Small intestine (tissue), 7 donors: ENCODE measurements around the gene CIART. TPM values are rescaled to one million over a fixed set of nuclear protein-coding genes. Genes with fewer than 3 reads are reported as not detected.
"Not testable (repeated sequence)": the region's sequence is repeated elsewhere in the genome, so short reads cannot be mapped to it uniquely, and the experiment has no call there.

Experiments
- DNase-seq, 2 donors: peaks; one replicate each; pipeline versions ENCODE4 v3.0.0 to v3.0.0-alpha.2; 2013
- FAIRE-seq: peaks from 2 replicates; lab custom pipeline; 2012; peaks lifted over from hg19 to GRCh38; lab: Jason Lieb, UNC
- H3K27ac ChIP-seq, 3 donors: one replicate each; pipeline ENCODE4 v1.5.1; 2013; ENCODE audit warnings: low read length in 2 of 3, mild to moderate bottlenecking in 2 of 3, control low read depth in 1 of 3, inconsistent platforms in 1 of 3, low read depth in 1 of 3, moderate library complexity in 1 of 3
- H3K27me3 ChIP-seq, 3 donors: one replicate each; pipeline ENCODE4 v1.6.1; 2013; ENCODE audit warnings: low read length in 3 of 3, inconsistent platforms in 1 of 3; ENCODE audit not compliant: control insufficient read depth in 3 of 3, insufficient read depth in 3 of 3
- H3K36me3 ChIP-seq, 3 donors: one replicate each; pipeline ENCODE4 v1.6.1; 2013; ENCODE audit warnings: low read length in 3 of 3, inconsistent platforms in 1 of 3, low read depth in 1 of 3, mild to moderate bottlenecking in 1 of 3, moderate library complexity in 1 of 3; ENCODE audit not compliant: control insufficient read depth in 3 of 3, insufficient read depth in 2 of 3
- H3K4me1 ChIP-seq, 3 donors: one replicate each; pipeline ENCODE4 v1.6.1; 2013; ENCODE audit warnings: low read length in 2 of 3, inconsistent platforms in 1 of 3, low read depth in 1 of 3, mild to moderate bottlenecking in 1 of 3, moderate library complexity in 1 of 3; ENCODE audit not compliant: control insufficient read depth in 3 of 3, insufficient read depth in 2 of 3
- H3K4me3 ChIP-seq, 3 donors: one replicate each; pipeline ENCODE4 v1.5.1; 2013; ENCODE audit warnings: low read length in 3 of 3, control low read depth in 1 of 3, inconsistent platforms in 1 of 3, low read depth in 1 of 3, mild to moderate bottlenecking in 1 of 3, moderate library complexity in 1 of 3
- H3K9me3 ChIP-seq, 2 donors: one replicate each; pipeline ENCODE4 v1.6.1; 2013; ENCODE audit warnings: low read depth in 1 of 2, low read length in 1 of 2; ENCODE audit not compliant: control insufficient read depth in 2 of 2, insufficient read depth in 1 of 2
- WGBS, 3 donors: extraction: QIAGEN DNeasy Blood & Tissue Kit; methylation state at CpG; one replicate each; pipeline ENCODE4 v1.1.7; 2013; 5-methylcytosine and 5-hydroxymethylcytosine counted together
- polyA plus RNA-seq, 4 donors: library from polyadenylated mRNA; stranded (reverse) in 3 of 4; unstranded in 1 of 4; fragments of 200-250 nt in 3 of 4; fragments of 120-200 nt in 1 of 4; gene quantifications; one replicate each; pipeline versions ENCODE4 v1.2.1 to v1.2.3, GENCODE V29; 2013
- donor health status: healthy with polysubstance abuse.
- donor health status: control.
- donor health status: control.
- donor health status: Bipolar disorder and iron deficiency.
- donor health status: healthy.

CIART gene
- polyA plus RNA-seq, 4 donors = 2.5 to 14.6 (median 5.5) TPM

DNA sequence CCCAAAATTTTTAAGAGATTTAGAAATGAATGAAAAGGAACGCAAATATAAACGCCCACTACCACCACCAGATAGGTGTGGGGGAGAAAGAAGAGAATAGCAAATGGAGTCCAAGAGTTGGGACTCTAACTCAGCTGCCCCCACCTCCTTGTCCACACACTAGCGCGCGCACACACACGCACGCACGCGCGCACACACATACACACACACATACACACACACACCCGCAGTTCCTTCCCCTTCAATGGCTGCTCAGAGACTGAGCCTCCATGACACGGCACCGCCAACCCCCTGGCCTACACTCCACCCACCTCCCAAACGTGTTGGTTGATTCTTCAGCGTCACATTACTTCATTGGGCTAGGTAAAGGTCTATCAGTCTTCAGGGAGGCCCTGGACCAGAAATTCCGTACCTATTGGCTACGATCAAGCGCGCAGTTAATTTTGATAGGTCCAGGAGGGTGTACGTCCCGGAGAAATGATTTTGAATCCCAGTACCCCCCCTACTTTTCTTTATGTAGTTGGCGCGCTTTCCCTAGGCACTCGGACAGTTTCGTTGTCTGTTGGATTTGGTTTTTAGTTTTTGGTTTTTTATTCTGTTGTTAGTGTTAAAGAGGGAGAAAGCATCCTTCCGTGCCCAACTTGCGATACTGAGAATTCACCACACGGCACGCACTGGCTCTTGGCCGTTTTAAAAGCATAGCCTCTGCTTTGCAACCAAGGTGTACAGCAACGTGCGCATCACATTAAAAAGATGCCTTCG is 46.3 kb upstream of the CIART start, which contains the start of gene ANP32E:
TSS of gene ANP32E (minus strand) at position 261 of the 762 bp plus-strand sequence. CDS start 326 bp downstream, outside the sequence.
- WGBS, 3 donors = 0 to 2% (median 0%) methylated on average over 33 of the region's 33 CpGs
- FAIRE-seq = no peak

GRCh38 chr1:150236614-150237100 is 45.7 kb upstream of the CIART start:
- peaks cover 0 to 3% (median 0%) of the 10 kb centered on the region in 3 donors for H3K27me3 ChIP-seq
- no peaks in the 10 kb centered on the region for H3K9me3 ChIP-seq
- 38 to 51% (median 47%) methylated on average over 10 of the region's 10 CpGs for WGBS, 3 donors
- peak overlapping the region; percentile 35 to 83 (median 44) for H3K4me3 ChIP-seq
- FAIRE-seq (no peak), DNase-seq (no peak)
- peaks cover 0 to 7% (median 0%) of the 10 kb centered on the region in 3 donors for H3K4me1 ChIP-seq
- H3K36me3 ChIP-seq = no peaks in the 10 kb centered on the region
- H3K27ac ChIP-seq = peak overlapping the region in 2 of 3 donors; percentile 9 to 61

More for the DNA sequence above, 46.3 kb upstream of the CIART start, which contains the start of gene ANP32E:
- H3K27ac ChIP-seq = peak within 1 kb of the TSS; percentile 87 to 96 (median 89)
- H3K9me3 ChIP-seq = no peaks in the 10 kb centered on the region
- peak within 1 kb of the TSS; percentile 83 to 93 (median 84) for H3K4me3 ChIP-seq
- peaks cover 0 to 7% (median 0%) of the 10 kb centered on the region in 3 donors for H3K4me1 ChIP-seq
- H3K27me3 ChIP-seq = peaks cover 0 to 3% (median 0%) of the 10 kb centered on the region in 3 donors
- peaks cover 0 to 3% (median 0%) of the 10 kb centered on the region in 3 donors for H3K36me3 ChIP-seq
- DNase-seq = peak; percentile 98 to 100

DNA sequence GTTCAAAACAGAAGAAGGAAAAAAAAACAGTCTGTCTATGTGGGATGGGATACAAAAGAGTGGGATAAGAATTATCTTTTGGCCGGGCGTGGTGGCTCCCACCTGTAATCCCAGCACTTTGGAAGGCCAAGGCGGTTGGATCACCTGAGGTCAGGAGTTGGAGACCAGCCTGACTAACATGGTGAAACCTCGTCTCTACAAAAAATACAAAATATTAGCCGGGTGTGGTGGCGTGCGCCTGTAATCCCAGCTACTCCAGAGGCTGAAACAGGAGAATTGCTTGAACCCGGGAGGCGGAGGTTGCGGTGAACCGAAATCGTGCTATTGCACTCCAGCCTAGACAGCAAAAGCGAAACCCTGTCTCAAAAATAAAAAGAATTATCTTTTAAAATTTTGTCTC is 45.2 kb upstream of the CIART start:
- FAIRE-seq = not testable (repeated sequence)
- 92 to 95% (median 94%) methylated on average over 13 of the region's 13 CpGs for WGBS, 3 donors

DNA sequence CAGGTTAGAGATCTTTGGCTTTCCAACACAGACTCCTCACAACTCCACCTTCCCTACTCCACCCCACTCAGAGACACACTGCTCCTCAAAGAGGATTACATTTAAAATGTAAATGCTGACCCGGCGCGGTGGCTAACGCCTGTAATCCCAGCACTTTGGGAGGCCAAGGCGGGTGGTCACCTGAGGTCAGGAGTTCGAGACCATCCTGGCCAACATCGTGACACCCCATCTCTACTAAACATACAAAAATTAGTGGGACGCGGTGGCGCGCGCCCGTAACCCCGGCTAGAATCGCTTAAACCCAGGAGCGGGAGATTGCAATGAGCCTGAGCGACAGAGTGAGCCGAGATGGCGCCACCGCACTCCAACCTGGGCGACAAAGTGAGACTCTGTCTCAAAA is 44.6 kb upstream of the CIART start:
- Histone ChIP-seq H3K27ac (no peak overlapping the region), H3K36me3 (no peaks in the 10 kb centered on the region), H3K4me1 (peaks cover 0 to 7% (median 0%) of the 10 kb centered on the region in 3 donors), H3K9me3 (no peaks in the 10 kb centered on the region), H3K27me3 (peaks cover 0 to 3% (median 0%) of the 10 kb centered on the region in 3 donors), H3K4me3 (no peak overlapping the region)
- FAIRE-seq (no peak), DNase-seq (no peak)
- 96 to 99% (median 97%) methylated on average over 21 of the region's 21 CpGs for WGBS, 3 donors

More for the DNA sequence above, 45.2 kb upstream of the CIART start:
- DNase-seq, H3K4me3 ChIP-seq, H3K27me3 ChIP-seq, H3K27ac ChIP-seq, H3K36me3 ChIP-seq, H3K9me3 ChIP-seq, H3K4me1 ChIP-seq: not testable (repeated sequence)

- FAIRE-seq = no peak
- no peak for DNase-seq
- 82 to 100% (median 90%) methylated on average over 3 of the region's 3 CpGs for WGBS, 3 donors
- H3K4me3 ChIP-seq = no peak overlapping the region
- no peaks in the 10 kb centered on the region for H3K9me3 ChIP-seq
- H3K27ac ChIP-seq = no peak overlapping the region
- peaks cover 0 to 3% (median 0%) of the 10 kb centered on the region in 3 donors for H3K27me3 ChIP-seq
- no peaks in the 10 kb centered on the region for H3K4me1 ChIP-seq
- H3K36me3 ChIP-seq = no peaks in the 10 kb centered on the region
These were observed 39.4 kb upstream of the CIART start for GRCh38 chr1:150243003-150243402.

DNA sequence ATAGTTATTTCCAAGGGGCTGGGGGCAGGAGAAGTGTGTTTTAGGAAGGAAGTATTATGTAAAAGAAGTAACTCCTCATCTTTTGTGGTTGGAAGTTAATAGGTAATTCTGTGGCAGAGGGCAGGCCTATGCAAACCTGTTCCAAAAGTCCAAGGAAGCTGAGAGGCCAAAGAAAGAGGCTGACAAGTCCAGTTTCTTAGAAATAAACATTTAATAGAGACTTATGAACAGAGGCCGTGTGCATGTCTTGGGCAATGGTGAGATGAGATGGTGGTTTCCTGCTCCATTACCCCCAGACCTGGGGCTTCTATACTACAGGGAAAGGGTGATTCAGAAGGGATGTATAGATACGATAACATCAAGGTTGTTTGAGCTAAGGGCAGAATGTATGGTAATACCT is 32.4 kb upstream of the CIART start:
- 76 to 82% (median 80%) methylated on average over 2 of the region's 2 CpGs for WGBS, 3 donors

GRCh38 chr1:150256198-150256553 is 26.2 kb upstream of the CIART start:
- 0 to 2% (median 0%) methylated on average over 1 of the region's 1 CpG for WGBS, 3 donors
- no peak for FAIRE-seq
- Histone ChIP-seq H3K27me3 (peaks cover 0 to 26% (median 0%) of the 10 kb centered on the region in 3 donors), H3K4me1 (peaks cover 0 to 28% (median 0%) of the 10 kb centered on the region in 3 donors), H3K36me3 (no peaks in the 10 kb centered on the region), H3K9me3 (no peaks in the 10 kb centered on the region), H3K4me3 (no peak overlapping the region), H3K27ac (no peak overlapping the region)
- DNase-seq = no peak

More for the DNA sequence above, 32.4 kb upstream of the CIART start:
- H3K27ac ChIP-seq = peak overlapping the region in 1 of 3 donors; percentile 36
- DNase-seq = peak in 1 of 2 donors; percentile 65
- H3K27me3 ChIP-seq = no peaks in the 10 kb centered on the region
- H3K4me1 ChIP-seq = peaks cover 0 to 2% (median 0%) of the 10 kb centered on the region in 3 donors
- FAIRE-seq = no peak
- H3K9me3 ChIP-seq = no peaks in the 10 kb centered on the region
- no peaks in the 10 kb centered on the region for H3K36me3 ChIP-seq
- no peak overlapping the region for H3K4me3 ChIP-seq

- DNase-seq (no peak), FAIRE-seq (no peak)
- Histone ChIP-seq H3K4me3 (no peak overlapping the region), H3K9me3 (no peaks in the 10 kb centered on the region), H3K4me1 (peaks cover 0 to 28% (median 0%) of the 10 kb centered on the region in 3 donors), H3K36me3 (no peaks in the 10 kb centered on the region), H3K27me3 (peaks cover 0 to 26% (median 0%) of the 10 kb centered on the region in 3 donors), H3K27ac (no peak overlapping the region)
- 29 to 36% (median 35%) methylated on average over 14 of the region's 14 CpGs for WGBS, 3 donors
These were observed 25.6 kb upstream of the CIART start for GRCh38 chr1:150256554-150257341.
